ENCODE data around the gene ENTPD1.

Gene ENTPD1

GRCh38 chr10:95831076-95831475, 75.1 kb downstream of the ENTPD1 start:
- no peak for DNase-seq

GRCh38 chr10:95831515-95831914, 75.6 kb downstream of the ENTPD1 start:
- DNase-seq = no peak

- no peak for DNase-seq
Observed at GRCh38 chr10:95832216-95833041, 76.5 kb downstream of the ENTPD1 start.

- DNase-seq = no peak
Observed at GRCh38 chr10:95833042-95833610, 77.2 kb downstream of the ENTPD1 start.

GRCh38 chr10:95834406-95834805, 78.4 kb downstream of the ENTPD1 start:
- no peak for DNase-seq

- no peak for DNase-seq
Observed at GRCh38 chr10:95835149-95835860, 79.3 kb downstream of the ENTPD1 start.

GRCh38 chr10:95835911-95836310, 79.9 kb downstream of the ENTPD1 start:
- no peak for DNase-seq

- DNase-seq = no peak
Observed at GRCh38 chr10:95836610-95837355, 80.8 kb downstream of the ENTPD1 start.

- DNase-seq = no peak
Observed at GRCh38 chr10:95837356-95837776, 81.4 kb downstream of the ENTPD1 start.

- peak in 1 of 51 donors; percentile 5 for DNase-seq
Observed at GRCh38 chr10:95837783-95838182, 81.8 kb downstream of the ENTPD1 start.

- DNase-seq = no peak
Observed at GRCh38 chr10:95840121-95840520, 84.2 kb downstream of the ENTPD1 start.

- DNase-seq = no peak
Observed at GRCh38 chr10:95840681-95841080, 84.7 kb downstream of the ENTPD1 start.

GRCh38 chr10:95841661-95842498, 85.9 kb downstream of the ENTPD1 start:
- peak in 4 of 51 donors; percentile 7 to 51 (median 12) for DNase-seq

- DNase-seq = no peak
Observed at GRCh38 chr10:95845411-95845810, 89.4 kb downstream of the ENTPD1 start.

GRCh38 chr10:95847007-95847406, 91.0 kb downstream of the ENTPD1 start:
- no peak for DNase-seq

GRCh38 chr10:95848841-95849240, 92.9 kb downstream of the ENTPD1 start:
- DNase-seq = no peak

GRCh38 chr10:95850791-95851190, 94.8 kb downstream of the ENTPD1 start:
- DNase-seq = no peak

- no peak for DNase-seq
Observed at GRCh38 chr10:95860166-95860940, 104.4 kb downstream of the ENTPD1 start.

- DNase-seq = no peak
Observed at GRCh38 chr10:95861386-95861785, 105.4 kb downstream of the ENTPD1 start.

All from hypothalamus (tissue), 51 donors.